Lower leg skin (tissue), 3 donors: ENCODE results near the gene SPARCL1.

Source experiments
- CTCF ChIP-seq, 3 donors: fragments of 450-650 bp; IDR thresholded peaks; one replicate each; pipeline ENCODE4 v1.5.1; 2016; ENCODE audit warnings: antibody characterized with exemption in 3 of 3, mild to moderate bottlenecking in 3 of 3, moderate library complexity in 2 of 3
- POLR2A ChIP-seq, 2 donors: fragments of 450-650 bp; IDR thresholded peaks; one replicate each; pipeline ENCODE4 v1.6.1; 2016 to 2017; ENCODE audit warnings: antibody characterized with exemption in 2 of 2, mild to moderate bottlenecking in 1 of 2, moderate library complexity in 1 of 2

GRCh38 chr4:87527431-87528220 lies 1.6 kb downstream of the SPARCL1 start:
- TF ChIP-seq CTCF (IDR thresholded peaks at IDR 0.05) (no peak), POLR2A (IDR thresholded peaks at IDR 0.05) (no peak)
